Measurements from ENCODE around the gene MAN1A1.

The MAN1A1 gene

GRCh38 chr6:119181046-119181445, 168.5 kb downstream of the MAN1A1 start:
- no peak for TF ChIP-seq SIN3A (IDR thresholded peaks at IDR 0.05; ENCODE audit: borderline replicate concordance, insufficient read depth, low read length)

GRCh38 chr6:119179842-119180241, 169.7 kb downstream of the MAN1A1 start:
- TF ChIP-seq FOXP2 (optimal IDR thresholded peaks at IDR 0.05; ENCODE audit: borderline replicate concordance, extremely low read depth, extremely low read length, insufficient read depth) (no peak), POLR2AphosphoS5 (IDR thresholded peaks at IDR 0.05; ENCODE audit: low read depth, low read length) (no peak)

- no peak for TF ChIP-seq TAF1 (IDR thresholded peaks at IDR 0.05; ENCODE audit: borderline replicate concordance, insufficient read depth, low read length)
- TF ChIP-seq FOXP2 (optimal IDR thresholded peaks at IDR 0.05; ENCODE audit: borderline replicate concordance, extremely low read depth, extremely low read length, insufficient read depth) = no peak
- no peak for TF ChIP-seq REST (IDR thresholded peaks at IDR 0.05; ENCODE audit: insufficient read depth in 1 of 2, low read depth in 2 of 2, low read length in 2 of 2)
- TF ChIP-seq POLR2AphosphoS5 (IDR thresholded peaks at IDR 0.05; ENCODE audit: low read depth, low read length) = no peak
- TF ChIP-seq SIN3A (IDR thresholded peaks at IDR 0.05; ENCODE audit: borderline replicate concordance, insufficient read depth, low read length) = no peak
Observed at GRCh38 chr6:119179062-119179461, 170.5 kb downstream of the MAN1A1 start.

GRCh38 chr6:119176445-119176844, 173.1 kb downstream of the MAN1A1 start:
- TF ChIP-seq POLR2AphosphoS5 (IDR thresholded peaks at IDR 0.05; ENCODE audit: low read depth, low read length) (no peak), SIN3A (IDR thresholded peaks at IDR 0.05; ENCODE audit: borderline replicate concordance, insufficient read depth, low read length) (no peak)

- no peak for TF ChIP-seq REST (IDR thresholded peaks at IDR 0.05; ENCODE audit: insufficient read depth in 1 of 2, low read depth in 2 of 2, low read length in 2 of 2)
- 0 out of 2 replicates have a peak, but pooled peaks have one; percentile 20 for TF ChIP-seq POLR2AphosphoS5 (IDR thresholded peaks at IDR 0.05; ENCODE audit: low read depth, low read length)
Observed at GRCh38 chr6:119174879-119175817, 174.4 kb downstream of the MAN1A1 start.

GRCh38 chr6:119174085-119174445, 175.5 kb downstream of the MAN1A1 start:
- TF ChIP-seq FOXP2 (optimal IDR thresholded peaks at IDR 0.05; ENCODE audit: borderline replicate concordance, extremely low read depth, extremely low read length, insufficient read depth) (no peak), REST (IDR thresholded peaks at IDR 0.05; ENCODE audit: insufficient read depth in 1 of 2, low read depth in 2 of 2, low read length in 2 of 2) (no peak), TAF1 (IDR thresholded peaks at IDR 0.05; ENCODE audit: borderline replicate concordance, insufficient read depth, low read length) (no peak), POLR2AphosphoS5 (IDR thresholded peaks at IDR 0.05; ENCODE audit: low read depth, low read length) (no peak), SIN3A (IDR thresholded peaks at IDR 0.05; ENCODE audit: borderline replicate concordance, insufficient read depth, low read length) (no peak)
